Urinary bladder (tissue), 4 donors: ENCODE results near the gene IGSF9B. TPM values are rescaled to one million over a fixed set of nuclear protein-coding genes. Genes with fewer than 3 reads are reported as not detected.

Experiments used
- DNase-seq: peaks from one replicate; pipeline ENCODE4 v3.0.0-alpha.2; 2015; ENCODE audit errors: extremely low spot score
- H3K27ac ChIP-seq: one replicate; pipeline ENCODE4 v1.5.1; 2013; ENCODE audit warnings: low read depth, mild to moderate bottlenecking, moderate library complexity
- H3K36me3 ChIP-seq: one replicate; pipeline ENCODE4 v1.6.1; 2013; ENCODE audit warnings: mild to moderate bottlenecking, moderate library complexity; ENCODE audit not compliant: insufficient read depth
- H3K4me1 ChIP-seq: one replicate; pipeline ENCODE4 v1.6.1; 2013; ENCODE audit warnings: mild to moderate bottlenecking, moderate library complexity; ENCODE audit not compliant: insufficient read depth
- H3K4me3 ChIP-seq: one replicate; pipeline ENCODE4 v1.5.1; 2013; ENCODE audit warnings: low read depth, low read length
- WGBS: extraction: QIAGEN DNeasy Blood & Tissue Kit; methylation state at CpG from one replicate; pipeline ENCODE4 v1.1.7; 2013; 5-methylcytosine and 5-hydroxymethylcytosine counted together
- polyA plus RNA-seq: library from polyadenylated mRNA; stranded (reverse); fragments of 200-250 nt; gene quantifications from one replicate; pipeline ENCODE4 v1.2.3, GENCODE V29; 2013
- total RNA-seq: library from RNA; depleted of rRNA; stranded (reverse); fragments of >200 nt; gene quantifications from one replicate; pipeline ENCODE4 v1.2.3, GENCODE V29; 2014
- donor health status: healthy with polysubstance abuse.
- donor health status: healthy.

The IGSF9B gene
- total and polyA plus RNA-seq, 2 donors, result 11.4 to 14.0 TPM

- WGBS, result 81% methylated on average over 1 of the region's 1 CpG
- no peaks in the 10 kb centered on the region for H3K4me1 ChIP-seq
These were observed 84.6 kb downstream of the IGSF9B start for GRCh38 chr11:133872160-133872559.

GRCh38 chr11:133867456-133867855 is 89.3 kb downstream of the IGSF9B start:
- H3K4me3 ChIP-seq, result no peak overlapping the region
- H3K27ac ChIP-seq, result no peak overlapping the region
- H3K36me3 ChIP-seq, result no peaks in the 10 kb centered on the region
- H3K4me1 ChIP-seq, result no peaks in the 10 kb centered on the region
- DNase-seq, result no peak

More at GRCh38 chr11:133872160-133872559, 84.6 kb downstream of the IGSF9B start:
- no peak for DNase-seq
- no peak overlapping the region for H3K4me3 ChIP-seq
- no peak overlapping the region for H3K27ac ChIP-seq
- no peaks in the 10 kb centered on the region for H3K36me3 ChIP-seq

GRCh38 chr11:133865466-133865865 is 91.3 kb downstream of the IGSF9B start:
- Histone ChIP-seq H3K36me3 (no peaks in the 10 kb centered on the region), H3K4me3 (no peak overlapping the region), H3K27ac (no peak overlapping the region), H3K4me1 (no peaks in the 10 kb centered on the region)
- no peak for DNase-seq
- 92% methylated on average over 11 of the region's 11 CpGs for WGBS

- Histone ChIP-seq H3K36me3 (no peaks in the 10 kb centered on the region), H3K4me1 (no peaks in the 10 kb centered on the region), H3K4me3 (no peak overlapping the region), H3K27ac (no peak overlapping the region)
- WGBS, result 95% methylated on average over 26 of the region's 26 CpGs
- DNase-seq, result no peak
These were observed 92.0 kb downstream of the IGSF9B start for GRCh38 chr11:133864756-133865155.

GRCh38 chr11:133860151-133860550 is 96.6 kb downstream of the IGSF9B start:
- no peak for DNase-seq
- no peaks in the 10 kb centered on the region for H3K36me3 ChIP-seq
- 77% methylated on average over 6 of the region's 6 CpGs for WGBS
- no peaks in the 10 kb centered on the region for H3K4me1 ChIP-seq
- no peak overlapping the region for H3K27ac ChIP-seq
- H3K4me3 ChIP-seq, result no peak overlapping the region

Other genes with a start within 250 kb of the IGSF9B start
- not detected for gene SPATA19, start 111.5 kb downstream of the IGSF9B start, total RNA-seq
- gene SPATA19, start 111.5 kb downstream of the IGSF9B start, polyA plus RNA-seq, result not detected
- gene JAM3, start 112.1 kb upstream of the IGSF9B start, total RNA-seq, result 90.2 TPM
- 61.1 TPM for gene JAM3, start 112.1 kb upstream of the IGSF9B start, polyA plus RNA-seq